HG02870 (cell line): ENCODE results near the gene DBF4.
"Not testable (repeated sequence)": the region's sequence is repeated elsewhere in the genome, so short reads cannot be mapped to it uniquely, and the experiment has no call there.

Source experiments
- ATAC-seq: cut with Tn5 transposase; IDR thresholded peaks from one replicate; pipeline ENCODE4 v1.9.1; 2021; ENCODE audit warnings: mild to moderate bottlenecking, moderate library complexity; ENCODE audit not compliant: unreplicated experiment

Gene DBF4

DNA sequence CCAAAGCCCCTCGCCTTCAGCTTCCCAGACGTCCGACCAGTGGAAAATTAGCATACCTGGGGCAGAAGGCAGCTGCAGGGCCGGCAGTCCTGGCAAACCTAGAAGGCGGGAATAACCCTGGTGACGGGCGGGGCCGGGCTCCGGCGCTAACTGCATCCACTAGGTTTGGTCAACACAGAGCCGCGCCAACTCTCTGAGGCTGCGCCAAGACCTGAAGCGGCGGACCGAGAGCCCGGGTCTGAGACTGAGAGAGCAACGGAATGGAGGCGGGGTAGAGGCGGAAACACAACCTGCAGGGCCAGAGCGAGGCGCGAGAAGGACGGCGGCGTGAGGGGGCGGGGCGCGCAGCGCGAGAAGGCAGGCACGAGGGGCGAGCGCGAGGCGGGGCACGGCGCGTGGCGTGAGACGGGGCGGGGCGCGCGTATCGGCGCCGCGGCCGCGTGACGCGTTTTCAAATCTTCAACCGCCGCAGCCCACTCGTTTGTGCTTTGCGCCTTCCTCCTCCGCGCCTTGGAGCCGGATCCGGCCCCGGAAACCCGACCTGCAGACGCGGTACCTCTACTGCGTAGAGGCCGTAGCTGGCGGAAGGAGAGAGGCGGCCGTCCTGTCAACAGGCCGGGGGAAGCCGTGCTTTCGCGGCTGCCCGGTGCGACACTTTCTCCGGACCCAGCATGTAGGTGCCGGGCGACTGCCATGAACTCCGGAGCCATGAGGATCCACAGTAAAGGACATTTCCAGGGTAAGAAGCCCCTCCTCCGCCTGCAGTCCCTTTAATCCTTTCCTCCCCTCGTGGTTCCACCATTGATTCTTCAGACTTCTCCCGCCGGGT, at the start of gene DBF4, which contains the start of gene SLC25A40:
TSS of gene DBF4 (plus strand) at position 454 of the 829 bp plus-strand sequence. CDS start at position 694, 240 bp downstream.
TSS of gene SLC25A40 (minus strand) at position 321 of the 829 bp plus-strand sequence. CDS start 17,633 bp downstream, outside the sequence.
- peak; percentile 85 for ATAC-seq

- not testable (repeated sequence) for ATAC-seq
These were observed 47.9 kb upstream of the DBF4 start for GRCh38 chr7:87828383-87828782.

DNA sequence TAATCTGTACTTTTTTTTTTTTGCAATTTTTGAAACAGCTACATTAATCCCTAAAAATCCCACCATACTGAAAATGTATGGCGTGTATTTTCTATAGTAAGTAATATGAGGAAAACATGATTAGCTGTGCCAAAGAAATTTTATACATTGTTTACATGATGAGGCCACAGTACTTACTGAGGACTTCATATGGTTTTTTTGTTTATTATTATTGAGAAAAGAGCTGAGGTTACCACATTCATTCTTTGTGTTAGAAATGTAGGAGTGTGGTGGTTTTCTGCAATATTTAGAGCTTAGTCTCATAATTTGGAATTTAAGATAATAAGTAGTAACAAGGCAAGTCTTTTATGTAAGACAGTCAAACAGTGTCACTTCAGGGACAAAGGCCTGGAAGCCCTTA, 45.2 kb upstream of the DBF4 start:
- ATAC-seq, result no peak

DNA sequence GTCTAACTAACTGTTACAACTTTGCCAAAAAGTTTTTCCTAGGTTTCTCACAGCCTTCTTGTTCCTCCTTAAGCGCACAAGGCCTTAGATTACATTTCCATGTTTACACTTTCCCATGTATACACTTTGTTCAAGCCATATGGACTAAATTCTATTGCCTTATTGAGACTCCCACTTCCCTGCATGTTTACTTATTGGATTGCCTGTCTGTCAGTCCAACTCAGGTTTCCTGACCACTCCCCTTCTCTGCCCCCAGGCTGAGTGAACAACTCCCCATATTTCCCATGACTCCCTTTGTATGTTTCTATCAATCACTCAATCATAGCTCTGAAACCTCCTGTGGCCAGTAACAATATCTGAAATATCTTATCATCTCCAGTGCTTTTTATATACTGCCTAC, 43.2 kb upstream of the DBF4 start:
- no peak for ATAC-seq

DNA sequence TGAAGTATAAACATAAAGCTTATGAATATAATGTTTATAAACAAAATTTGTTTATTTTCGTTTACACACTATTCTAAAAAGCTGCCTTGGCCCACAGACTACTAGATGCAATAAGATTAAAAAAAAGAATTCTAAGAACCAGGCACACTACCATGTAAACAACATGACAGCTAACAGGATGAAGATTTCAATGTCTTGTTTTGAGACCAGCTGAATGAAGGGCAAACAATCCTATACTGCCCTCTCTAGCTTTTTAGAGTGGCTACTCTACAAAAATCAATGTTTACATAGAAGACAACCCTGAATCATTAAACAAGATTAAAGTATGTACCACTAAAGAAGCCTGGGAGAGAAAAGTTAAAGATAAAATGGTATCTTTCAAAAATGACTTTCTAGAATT, 38.7 kb upstream of the DBF4 start:
- no peak for ATAC-seq

DNA sequence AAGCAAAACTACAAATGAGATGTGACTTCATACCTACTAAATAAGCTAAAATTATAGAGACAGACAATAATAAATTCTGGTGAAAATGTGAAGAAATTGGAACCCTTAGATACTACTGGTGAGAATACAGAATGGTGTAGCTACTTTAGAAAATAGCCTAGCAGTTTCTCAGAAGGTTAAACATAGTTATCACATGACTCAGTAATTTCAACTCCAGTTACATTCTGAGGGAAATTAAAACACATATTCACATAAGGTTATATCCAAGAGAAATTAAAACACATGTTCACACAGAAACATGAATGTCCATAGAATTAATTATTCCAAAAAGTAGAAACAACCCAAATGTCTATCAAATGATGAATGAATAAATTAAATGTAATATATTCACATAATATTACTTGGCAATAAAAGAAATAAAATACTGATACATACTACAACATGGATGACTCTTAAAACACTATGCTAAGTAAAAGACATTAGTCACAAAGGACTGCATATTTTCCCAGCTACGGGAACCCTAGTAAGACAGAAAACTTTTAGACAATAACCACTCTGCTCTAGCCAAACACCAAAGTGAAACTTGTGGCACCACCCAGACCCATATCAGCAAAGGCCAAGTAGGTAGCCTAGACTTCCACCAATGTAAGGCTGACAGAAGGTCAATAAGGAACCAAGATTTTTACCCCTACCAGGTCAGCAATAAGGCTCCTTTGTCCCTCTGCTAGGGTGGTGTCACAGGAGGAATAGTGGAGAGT, 25.3 kb upstream of the DBF4 start:
- no peak for ATAC-seq

GRCh38 chr7:87852306-87852705, 24.0 kb upstream of the DBF4 start:
- no peak for ATAC-seq

DNA sequence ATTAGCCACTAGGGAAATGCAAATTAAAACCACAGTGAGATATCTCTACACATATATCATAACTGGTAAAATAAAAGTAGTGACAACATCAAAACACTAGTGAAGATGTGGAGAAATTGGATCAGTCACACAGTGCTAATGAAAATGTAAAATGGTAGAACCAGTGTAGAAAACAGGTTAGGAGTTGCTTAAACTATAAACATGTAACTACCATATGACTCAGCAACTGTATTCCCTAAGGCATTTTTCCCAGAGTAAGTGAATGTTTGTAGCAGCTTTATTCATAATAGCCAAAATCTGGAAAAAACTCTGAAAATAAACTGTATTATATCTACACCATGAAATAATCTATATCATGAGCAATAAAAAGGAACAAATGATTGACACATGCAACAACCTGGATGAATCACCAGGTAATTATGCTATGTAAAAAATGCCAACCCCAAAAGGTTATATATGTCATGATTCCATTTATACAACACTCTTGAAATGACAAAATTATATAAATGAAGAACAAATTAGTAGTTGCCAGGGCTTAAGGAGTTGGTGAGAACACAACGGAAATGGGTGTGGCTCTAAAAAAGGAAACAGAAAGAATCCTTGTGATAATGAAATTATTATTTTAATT, 22.9 kb upstream of the DBF4 start:
- ATAC-seq, result no peak

DNA sequence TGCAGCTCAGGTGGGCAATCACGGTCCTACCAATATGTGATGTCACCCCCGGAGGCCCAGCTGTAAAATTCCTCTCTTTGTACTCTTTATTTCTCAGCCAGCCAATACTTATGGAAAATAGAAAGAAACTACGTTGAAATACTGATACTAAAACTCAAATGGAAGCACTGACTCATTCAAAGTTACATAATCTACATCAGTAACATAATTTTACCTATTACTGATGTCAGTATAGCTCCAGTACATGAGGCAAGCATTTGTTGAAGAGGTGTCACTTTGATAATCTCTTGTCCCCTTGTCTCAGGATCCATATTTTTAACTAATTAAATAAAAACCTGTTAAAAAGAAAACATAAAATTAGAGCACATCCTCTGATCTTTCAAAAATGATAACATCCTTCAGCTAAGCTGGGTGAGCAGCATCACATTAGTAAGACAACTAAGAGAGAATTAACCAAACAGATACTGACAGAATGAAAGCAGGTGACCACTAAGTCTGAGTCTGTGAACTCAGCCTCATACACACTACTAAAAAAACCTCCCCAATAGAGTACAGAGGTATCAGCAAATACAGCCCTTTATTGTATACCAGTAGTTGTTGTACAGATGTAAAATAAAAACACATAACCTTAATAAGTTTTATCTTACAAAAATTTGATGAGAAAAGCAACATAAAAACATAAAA, 17.7 kb upstream of the DBF4 start:
- ATAC-seq, result no peak

DNA sequence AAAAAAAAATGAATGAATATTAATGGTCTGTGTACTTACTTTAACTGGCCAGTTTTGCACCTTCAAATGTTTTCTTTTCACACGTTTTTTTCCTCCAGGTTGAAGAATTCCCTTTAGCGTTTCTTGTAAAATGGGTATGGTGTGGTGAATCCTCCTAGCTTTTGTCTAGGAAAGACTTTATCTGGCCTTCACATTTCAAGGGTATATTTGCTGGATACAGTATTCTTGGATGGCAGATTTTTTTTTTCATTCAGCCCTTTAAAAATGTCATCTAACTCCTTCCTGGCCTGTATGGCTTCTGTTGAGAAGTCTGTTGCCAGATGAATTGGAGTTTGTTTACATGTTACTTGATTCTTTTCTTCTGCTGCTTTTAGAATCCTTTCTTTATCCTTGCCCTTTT, 10.2 kb upstream of the DBF4 start:
- ATAC-seq, result no peak

- ATAC-seq, result not testable (repeated sequence)
These were observed 9.8 kb upstream of the DBF4 start for GRCh38 chr7:87866533-87866932.

- no peak for ATAC-seq
These were observed 5.8 kb upstream of the DBF4 start for GRCh38 chr7:87870471-87870870.

GRCh38 chr7:87872346-87872745, 3.9 kb upstream of the DBF4 start:
- no peak for ATAC-seq

DNA sequence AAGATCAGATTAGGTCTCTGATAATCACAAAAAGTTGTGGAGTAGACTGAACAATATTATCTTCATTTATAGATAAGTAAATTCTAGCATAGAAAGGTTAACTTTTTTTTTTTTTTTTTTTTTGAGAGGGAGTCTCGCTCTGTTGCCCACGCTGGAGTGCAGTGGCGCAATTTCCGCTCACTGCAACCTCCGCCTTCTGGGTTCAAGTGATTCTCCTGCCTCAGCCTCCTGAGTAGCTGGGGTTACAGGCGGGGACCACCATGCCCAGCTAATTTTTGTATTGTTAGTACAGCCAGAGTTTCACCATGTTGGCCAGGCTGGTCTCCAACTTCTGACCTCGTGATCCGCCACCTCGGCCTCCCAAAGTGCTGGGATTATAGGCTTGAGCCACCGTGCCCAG, 3.0 kb upstream of the DBF4 start:
- not testable (repeated sequence) for ATAC-seq

- no peak for ATAC-seq
These were observed 2.2 kb upstream of the DBF4 start for GRCh38 chr7:87874066-87874465.

DNA sequence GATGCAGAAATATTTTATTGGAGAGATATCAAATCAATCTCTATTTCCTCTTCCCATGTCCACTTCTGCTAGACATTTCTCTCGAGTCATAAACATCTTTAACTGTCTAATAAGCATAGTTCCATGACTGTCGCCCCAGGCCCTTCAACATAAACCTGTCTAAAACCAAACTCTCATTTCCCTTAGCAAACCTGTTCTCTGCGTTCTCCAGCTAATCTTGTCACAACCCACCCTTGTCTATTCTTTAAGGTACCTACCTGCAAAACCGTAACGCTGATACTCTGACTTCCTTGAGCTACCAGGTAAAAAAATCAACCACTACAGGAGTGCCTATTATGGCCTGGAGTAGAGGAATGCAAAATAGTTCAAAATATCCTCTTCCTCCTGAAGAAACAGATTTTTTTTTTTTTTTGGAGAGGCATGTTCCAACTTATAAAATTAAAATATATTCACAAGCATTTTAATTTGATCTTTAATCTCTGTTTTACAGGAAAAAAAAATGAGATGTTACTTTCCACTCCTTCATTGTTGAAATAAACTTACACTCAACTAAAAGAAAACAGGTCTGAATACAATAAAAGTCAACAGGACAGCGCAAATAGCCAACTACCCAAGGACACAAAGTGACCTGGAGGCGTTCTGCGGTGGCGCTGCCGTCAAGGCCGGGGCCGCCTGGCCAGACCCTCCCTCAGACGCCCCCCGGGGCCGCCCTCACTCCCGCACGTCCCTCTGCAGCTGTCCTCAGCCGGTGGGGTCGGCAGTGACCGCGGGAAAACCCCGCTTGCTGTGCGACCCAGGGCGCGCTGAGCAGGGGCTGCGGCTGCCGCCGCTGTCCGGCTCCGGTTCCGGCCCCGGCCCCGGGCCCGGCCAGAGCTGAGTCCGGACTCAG, 898 bp upstream of the DBF4 start:
- ATAC-seq, result peak; percentile 13

DNA sequence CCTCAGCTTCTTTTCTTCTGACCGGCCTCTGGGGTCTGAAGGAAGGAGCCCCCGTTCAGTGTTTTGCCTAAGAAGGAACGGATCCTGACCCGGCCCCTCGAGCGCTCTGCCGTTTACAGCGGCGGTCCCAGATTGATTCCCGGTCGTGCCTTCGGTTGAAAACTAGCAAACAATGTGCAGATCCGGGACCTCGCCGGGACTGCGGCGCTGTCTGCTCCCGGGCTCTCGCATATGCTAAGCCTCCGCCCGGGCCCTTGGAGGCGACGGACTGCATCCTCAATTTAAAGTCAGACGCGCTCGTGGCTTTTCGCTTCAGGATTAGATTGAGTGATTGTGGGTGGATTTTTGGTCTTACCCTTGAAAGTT, 559 bp downstream of the DBF4 start:
- ATAC-seq, result no peak

GRCh38 chr7:87877366-87878040, 1.2 kb downstream of the DBF4 start:
- no peak for ATAC-seq

- no peak for ATAC-seq
These were observed 2.0 kb downstream of the DBF4 start for GRCh38 chr7:87878208-87878735.
